Tongue (tissue), 2 donors: Measurements from ENCODE around the gene MTRR. TPM values are rescaled to one million over a fixed set of nuclear protein-coding genes. Genes with fewer than 3 reads are reported as not detected.
A peak's percentile ranks its signal among the peaks of the same experiment; 100 is the strongest.

Experiments used
- DNase-seq: peaks from one replicate; pipeline ENCODE4 v3.0.0-alpha.2; 2015
- total RNA-seq: library from RNA; depleted of rRNA; stranded (reverse); fragments of >200 nt; gene quantifications from one replicate; pipeline ENCODE4 v1.2.3, GENCODE V29; 2014

MTRR gene
- 39.1 TPM for total RNA-seq

DNA sequence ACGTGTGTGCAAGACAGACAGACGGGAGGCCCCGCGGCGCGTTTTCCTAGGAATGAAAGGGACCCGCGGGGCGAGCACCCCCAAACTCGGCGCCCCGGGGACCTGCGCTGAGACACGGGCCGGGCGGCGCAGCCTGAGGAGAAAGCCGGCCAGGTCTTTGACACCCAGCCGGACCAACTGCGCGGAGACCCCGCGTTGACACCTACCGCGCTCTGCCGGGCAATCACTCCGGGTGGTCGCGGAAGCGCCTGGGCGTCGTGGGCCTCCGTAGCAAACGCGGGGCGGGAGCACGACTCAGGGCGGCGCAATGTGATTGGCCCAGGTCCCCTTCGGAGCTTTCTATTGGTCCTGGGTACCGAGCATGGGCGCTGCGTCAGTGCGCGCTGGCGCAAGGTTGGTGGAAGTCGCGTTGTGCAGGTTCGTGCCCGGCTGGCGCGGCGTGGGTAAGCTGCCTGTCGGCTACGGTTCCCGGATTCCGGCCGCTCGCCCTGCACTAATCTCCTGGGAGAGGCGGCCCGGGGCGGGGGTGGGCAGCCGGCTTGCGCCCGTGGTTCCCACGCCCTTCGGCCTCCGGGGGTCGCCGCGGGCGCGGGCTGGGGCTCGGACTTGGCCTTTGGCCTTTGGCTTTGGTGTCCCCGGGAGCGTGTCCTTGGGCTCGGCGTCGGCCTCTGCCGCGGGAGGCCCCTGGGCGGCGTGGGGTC is at the start of gene MTRR, which contains the start of gene FASTKD3:
Gene MTRR, plus strand, starts transcription at position 376 of the 701 bp plus-strand sequence. CDS start 1,647 bp downstream, outside the sequence.
Gene FASTKD3, minus strand, starts transcription at position 259 of the 701 bp plus-strand sequence. CDS start 948 bp downstream, outside the sequence.
- peak; percentile 97 for DNase-seq

DNA sequence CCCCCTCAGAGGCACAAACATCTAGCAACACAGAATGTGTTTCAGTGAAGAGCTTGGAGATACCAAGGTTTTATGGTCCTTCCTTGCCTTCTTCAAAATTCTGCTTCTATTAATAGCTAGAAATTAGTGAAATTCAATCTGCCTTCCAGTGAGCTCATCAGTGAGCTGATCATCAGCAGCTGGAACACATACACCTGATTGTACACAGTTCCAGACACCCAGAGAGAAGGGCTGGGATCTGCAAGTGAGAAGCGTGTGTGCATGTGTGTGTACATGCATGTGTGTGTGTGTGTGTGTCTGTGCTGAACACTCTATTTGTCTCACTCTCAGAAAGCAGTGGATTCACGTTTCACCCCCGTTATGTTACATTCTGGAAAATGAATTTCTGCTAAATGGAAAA is 46.5 kb upstream of the MTRR start:
- no peak for DNase-seq

DNA sequence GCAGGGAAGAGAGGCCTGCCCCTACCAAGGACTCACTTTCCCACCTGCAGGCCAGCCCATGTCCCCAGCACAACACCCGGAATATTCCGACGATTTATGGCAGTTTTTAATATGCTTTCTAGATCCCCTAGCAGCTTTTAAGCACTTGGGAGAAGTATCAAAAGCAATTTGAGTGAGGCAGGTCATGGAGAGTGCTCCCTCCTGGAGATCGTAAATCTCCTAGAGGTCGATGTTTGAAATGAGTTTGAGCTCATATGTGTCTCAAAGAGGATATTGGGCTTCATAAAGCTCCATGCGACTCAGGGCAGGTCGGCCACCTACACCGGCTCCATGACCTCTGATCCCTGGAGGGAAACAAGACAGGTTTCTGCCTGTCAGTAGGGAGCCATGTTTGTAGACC is 45.4 kb upstream of the MTRR start:
- no peak for DNase-seq

DNA sequence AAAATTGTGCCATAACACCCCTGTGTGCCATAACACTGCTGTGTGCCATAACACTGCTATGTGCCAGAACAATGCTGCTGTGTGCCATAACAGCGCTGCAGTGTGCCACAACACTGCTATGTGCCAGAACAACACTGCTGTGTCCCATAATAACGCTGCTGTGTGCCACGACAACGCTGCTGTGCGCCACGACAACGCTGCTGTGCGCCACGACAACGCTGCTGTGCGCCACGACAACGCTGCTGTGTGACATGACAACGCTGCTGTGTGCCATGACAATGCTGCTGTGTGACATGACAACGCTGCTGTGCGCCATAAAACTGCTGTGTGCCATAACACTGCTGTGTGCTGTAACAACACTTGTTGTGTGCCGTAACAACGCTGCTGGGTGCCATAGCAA is 44.0 kb upstream of the MTRR start:
- DNase-seq: no peak

DNA sequence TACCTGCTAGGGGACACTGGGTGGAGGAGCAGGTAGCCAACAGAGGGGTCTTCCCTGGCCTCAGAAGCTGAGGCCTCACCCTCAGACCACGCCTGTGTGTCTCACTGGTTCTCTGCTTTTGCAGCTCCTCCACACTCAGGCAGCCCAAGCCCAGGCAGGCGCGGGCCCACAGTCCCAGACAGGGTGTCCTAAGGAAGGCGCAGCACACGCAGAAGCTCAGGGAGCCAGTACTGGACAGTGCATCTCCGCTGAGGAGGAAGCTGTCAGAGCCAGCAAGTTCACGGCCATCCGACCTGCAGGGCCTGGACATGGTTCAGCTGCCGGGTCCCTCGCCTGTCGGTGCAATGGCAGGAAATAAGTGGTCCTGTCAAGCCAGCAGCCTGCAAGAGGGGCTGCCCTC is 43.3 kb upstream of the MTRR start:
- no peak for DNase-seq

DNA sequence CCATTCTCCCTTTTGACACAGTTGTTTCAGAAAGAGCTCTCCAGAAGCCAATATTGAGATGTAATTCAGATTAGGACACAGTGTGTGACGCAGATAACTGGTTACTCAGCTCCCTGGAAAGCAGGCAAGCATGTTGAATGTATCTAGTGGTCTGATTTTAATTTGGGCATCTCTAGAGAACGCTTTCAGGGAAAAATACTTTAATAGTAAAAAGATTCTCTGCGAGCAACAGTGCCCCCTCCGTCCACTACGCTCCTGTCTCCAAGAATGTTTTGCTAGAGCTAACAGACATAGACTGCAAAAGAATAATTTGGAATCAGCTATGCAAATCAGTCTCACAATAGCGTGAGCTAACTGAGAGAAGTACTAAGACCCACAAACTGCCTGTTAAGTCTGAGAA is 41.3 kb upstream of the MTRR start:
- peak; percentile 34 for DNase-seq

DNA sequence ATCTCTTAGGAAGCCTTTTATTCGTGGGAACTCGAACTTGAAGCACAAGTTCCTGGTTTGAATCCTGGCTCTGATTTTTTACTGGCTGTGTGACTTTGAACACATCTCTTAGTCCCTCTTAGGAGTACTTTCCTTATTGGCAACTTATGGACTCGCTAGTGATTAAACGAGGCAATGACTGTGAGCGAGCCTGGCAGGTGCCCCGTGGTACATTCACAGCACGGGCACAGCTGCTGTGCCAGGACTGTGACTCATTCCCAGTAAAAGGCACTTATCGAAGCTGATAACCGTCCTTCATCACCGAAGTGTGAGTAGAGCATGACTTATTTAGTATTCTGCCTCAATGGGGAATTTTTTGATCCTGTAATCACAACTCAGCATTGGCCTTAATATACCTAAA is 40.7 kb upstream of the MTRR start:
- DNase-seq: peak; percentile 38

DNA sequence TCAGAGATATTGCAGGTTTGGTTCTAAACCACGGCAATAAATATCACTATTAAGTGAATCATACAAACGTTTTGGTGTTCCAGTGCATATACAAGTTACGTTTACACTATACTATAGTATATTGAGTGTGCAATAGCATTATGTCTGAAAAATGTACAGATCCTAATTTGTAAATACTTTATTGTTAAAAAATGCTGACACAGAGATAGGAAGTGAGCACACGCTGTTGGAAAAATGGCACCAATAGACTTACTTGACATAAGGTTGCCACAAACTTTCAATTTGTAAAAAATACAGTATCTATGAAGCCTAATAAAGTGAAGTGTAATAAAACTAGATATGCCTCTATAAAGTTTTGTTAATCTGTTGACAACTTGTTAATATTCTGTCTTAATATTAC is 34.0 kb upstream of the MTRR start:
- no peak for DNase-seq

DNA sequence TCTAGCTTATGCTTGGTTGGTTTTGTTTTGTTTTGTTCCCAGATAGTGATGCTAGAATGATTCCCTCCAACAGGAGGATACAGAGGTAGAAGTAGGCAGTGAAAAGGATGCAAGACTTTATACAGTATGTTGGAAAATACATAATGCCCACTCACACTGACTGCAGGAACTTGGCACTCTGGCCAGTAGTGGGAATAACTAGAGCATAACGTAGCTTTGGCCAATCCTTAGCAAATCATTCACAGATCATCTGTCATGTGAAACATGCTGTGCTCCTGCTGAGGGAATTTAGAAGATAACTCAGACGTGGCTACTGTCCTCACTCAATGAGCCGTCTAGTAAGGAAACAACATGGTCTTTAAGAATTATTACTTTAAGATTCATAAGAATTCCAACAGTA is 31.5 kb upstream of the MTRR start:
- DNase-seq: no peak

DNA sequence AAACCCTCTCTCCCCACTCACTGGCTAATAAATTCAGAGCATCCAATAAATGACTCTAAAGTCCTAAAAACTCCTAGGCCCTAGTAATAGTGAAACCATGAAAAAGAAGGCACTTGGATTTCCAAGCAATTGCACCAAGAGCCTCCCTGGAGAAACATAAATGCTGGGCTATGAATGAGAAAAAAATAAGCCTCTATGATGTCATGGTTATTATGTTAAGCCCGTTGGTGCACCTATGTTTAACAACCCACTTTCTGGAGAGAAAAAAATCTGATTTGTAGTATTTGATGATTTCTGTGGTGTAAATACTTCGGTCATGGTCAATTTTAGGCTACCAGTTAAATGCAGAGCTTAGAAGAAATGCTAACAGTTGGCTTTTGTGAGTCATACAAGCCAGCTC is 26.4 kb upstream of the MTRR start:
- no peak for DNase-seq

DNA sequence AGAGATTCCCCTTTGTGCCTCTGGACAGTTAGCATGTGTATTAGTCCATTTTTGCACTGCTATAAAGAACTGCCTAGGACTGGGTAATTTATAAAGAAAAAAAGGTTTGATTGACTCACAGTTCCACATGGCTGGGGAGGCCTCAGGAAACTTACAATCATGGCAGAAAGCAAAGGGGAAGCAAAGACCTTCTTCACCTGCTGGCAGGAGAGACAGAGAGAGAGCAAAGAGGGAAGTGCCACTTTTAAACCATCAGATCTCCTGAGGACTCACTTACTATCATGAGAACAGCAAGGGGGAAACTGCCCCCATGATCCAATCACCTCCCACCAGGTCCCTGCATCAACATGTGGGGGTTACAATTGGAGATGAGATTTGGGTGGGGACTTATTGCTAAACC is 24.0 kb upstream of the MTRR start:
- no peak for DNase-seq

DNA sequence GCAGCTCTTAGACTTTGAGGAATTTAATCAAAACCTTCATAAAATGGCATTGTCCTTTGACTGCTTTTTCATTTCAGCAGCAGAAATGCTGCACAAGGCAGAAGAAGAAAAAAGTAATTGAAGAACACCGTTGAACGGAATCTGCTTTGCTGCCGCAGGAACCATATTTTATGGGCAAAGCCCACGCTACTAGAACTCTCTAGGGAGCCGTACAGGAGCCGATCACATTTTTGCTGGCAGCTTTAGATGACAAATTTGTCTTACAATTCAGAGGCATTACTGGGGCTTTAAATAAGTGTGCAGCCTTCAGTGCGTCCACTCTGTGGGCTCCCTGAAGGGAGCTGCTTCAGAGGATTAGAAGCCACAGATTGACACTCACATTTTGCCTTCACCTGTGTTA is 23.4 kb upstream of the MTRR start:
- DNase-seq: no peak

DNA sequence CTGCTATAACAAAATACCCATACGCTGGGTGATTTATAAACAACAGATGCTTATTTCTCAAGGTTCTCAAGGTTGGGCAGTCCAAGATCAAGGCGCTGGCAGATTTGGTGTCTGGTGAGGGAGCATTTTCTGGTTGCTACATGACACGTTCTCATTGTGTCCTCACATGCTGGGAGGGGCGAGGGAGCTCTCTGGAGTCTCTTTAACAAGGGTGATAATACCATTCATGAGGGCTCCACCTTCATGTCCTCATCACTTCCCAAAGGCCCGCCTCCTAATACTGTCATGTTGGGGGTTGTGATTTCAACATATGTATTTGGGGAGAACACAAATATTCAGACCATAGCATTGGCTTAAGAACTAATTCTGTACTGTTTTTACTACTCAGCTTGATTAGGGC is 22.6 kb upstream of the MTRR start:
- no peak for DNase-seq

DNA sequence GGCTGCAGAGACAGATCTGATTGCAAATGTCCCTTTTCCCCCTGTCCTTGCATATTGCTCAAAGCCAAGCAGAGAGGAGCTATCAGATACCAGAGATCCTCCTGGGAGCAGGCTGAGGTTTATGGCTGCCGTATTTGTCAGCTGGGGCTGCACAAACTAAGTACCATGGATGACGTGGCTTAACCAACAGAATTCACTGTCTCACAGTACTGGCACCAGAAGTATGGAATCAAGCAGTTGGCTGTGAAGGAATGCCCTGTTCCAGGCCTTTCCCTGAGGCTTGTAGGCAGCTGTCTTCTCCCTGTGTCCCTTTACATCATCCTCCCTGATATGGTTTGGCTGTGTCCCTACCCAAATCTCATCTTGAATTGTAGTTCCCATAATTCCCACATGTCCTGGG is 20.7 kb upstream of the MTRR start:
- DNase-seq: peak; percentile 54

DNA sequence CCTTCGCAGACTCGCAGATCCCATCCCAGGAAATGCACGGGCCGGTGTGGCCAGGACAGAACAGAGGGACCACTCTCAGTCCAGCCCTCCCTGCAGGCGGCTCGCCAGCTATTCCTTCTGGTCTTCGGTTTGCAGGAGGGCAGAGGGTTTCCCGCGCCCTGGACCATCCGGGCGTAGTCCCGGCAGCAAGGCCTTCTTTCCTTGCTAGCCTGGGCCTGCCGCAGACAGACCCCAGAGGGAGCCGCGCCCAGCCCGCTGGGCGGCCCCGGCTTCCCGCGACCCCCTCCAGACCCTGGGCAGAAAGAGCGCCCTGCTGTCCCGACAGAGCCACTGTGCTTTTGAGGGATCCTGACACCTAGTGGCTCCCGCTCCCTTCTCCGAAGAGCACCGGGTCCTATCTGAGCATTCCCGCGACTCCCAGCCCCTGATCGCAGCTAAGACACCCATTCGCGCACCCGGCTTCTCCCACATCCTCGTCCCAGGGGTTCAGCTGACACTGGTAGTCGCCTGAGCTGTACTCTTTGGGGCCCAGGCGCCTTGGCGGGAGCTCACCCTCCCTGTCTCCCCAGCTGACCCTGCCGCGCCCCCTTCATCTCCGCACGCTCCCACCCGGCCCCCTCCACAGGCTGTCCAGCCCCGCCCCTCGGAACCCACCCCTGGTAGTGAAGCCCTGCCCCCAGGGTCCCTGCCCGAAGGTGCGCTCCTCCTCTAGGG is 19.1 kb upstream of the MTRR start:
- peak; percentile 47 for DNase-seq

DNA sequence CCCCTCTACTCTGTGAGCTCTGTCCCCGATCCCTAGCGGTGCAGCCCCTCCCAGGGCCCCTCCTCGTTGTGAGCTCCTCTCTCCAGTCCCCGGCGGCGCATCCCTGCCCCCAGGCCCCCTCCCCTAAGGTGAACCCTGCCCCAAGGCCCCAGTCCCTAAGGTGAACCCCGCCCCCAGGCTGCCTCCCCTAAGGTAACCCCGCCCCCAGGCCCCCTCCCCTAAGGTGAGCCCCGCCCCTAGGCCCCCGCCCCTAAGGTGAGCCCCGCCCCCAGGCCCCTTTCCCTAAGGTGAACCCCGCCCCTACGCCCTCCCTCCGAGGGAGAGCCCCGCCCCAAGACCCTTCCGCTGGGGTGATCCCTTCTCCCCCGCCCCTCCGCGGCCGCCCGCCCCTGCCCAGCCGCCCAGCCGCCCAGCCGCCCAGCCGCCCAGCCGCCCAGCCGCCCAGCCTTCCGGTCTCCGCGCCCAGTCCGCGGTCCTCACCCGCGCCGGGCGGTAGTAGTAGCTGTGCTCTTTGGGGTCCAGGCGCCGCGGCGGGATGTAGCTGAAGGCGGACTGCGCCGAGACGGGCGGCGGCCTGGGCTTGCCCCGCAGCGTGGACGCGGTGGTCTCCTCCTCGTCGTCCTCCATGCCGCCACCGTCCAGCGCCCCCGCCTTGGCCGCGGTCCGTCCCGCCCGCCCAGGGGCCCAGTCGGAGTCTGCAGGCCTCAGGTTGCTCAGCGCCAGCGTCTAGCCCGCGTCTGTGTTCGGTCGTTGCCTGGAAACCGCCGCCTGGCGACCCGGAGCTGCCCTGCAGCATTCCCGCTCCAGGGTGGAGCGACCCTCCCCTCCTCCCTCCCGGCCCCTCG is 18.3 kb upstream of the MTRR start, which contains the start of gene CFAP90:
Gene CFAP90, minus strand, starts transcription at position 739 of the 845 bp plus-strand sequence. Its CDS starts 112 bp downstream, at position 627.
- peak; percentile 83 for DNase-seq

DNA sequence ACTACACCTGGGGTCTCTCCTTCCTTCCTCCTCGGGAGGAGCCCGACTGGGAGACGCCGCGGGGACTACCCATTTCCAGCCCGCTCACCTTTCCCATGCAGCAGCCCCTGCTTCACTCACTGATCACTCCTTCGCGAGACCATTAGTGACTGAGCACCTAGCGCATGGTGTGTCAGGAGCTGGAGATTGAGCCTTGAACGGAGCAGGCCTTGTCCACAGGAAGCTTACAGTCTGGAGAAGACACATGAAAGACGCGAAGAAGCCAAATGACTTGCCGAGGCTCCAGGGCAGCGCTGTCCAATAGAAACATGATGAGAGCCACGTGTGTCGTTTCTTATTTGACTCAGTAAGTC is 17.7 kb upstream of the MTRR start:
- DNase-seq: no peak

DNA sequence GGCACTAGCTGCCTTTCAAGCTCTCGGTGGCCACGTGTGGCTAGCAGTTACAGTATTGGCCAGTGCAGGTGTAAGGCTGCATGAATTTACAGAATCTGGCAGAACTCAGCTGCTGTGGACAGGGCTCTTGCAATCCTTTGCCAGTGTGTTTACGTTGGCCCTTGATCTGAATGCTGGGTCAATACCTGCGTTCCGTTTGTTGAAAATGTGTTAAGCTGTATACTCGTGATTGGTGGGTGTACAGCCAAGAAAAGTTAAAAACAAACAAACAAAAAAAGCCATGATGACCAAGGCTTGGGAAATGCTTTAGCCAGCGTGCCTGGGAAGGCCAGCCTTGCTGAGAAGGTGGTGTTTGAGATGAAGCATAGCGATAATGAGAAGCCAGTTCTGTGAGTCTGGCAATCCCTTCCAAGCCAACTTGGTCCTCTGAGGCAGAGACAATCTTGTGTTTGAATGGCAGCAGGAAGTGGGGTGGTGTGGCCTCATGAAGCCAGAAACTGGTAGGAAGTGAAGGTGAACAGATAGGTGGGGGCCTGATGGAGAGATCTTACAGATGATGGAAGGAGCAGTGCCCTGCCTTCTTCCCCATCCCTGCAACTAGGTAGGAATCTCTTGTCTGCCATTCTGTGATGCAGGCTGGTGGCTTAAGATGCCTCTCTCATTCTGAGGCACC is 17.2 kb upstream of the MTRR start:
- DNase-seq: no peak

DNA sequence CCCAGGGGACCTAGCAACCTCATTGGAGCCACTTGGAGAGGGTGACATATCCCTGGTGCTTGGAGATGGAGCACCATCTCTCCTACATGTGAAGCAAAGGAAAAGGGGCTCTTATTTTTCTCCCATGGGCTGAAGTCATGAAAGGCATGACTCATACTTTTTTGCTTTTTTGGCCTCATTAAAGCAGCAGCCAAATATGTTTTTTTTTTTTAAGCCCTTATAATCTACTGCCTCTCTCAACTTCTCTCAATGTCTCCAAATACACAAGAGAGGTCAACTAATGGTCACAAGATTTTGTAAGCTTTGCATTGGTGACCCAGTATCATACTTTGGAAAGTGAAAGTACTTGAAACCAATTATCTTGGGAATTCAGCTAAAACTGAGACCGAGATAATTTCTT is 16.4 kb upstream of the MTRR start:
- no peak for DNase-seq

DNA sequence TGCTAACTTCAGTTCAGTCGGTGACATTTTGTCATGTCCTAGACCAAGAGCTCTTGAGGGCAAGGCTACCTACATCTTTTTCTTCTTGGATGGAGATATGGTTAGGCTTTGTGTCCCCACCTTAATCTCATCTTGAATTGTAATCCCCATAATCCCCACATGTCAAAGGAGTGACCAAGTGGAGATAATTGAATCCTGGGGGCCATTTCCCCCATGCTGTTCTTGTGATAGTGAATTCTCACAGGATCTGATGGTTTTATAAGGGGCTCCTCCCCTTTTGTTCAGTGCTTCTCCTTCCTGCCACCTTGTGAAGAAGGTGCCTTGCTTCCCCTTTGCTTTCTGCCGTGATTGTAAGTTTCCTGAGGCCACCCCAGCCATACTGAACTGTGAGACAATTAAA is 16.0 kb upstream of the MTRR start:
- DNase-seq: no peak

DNA sequence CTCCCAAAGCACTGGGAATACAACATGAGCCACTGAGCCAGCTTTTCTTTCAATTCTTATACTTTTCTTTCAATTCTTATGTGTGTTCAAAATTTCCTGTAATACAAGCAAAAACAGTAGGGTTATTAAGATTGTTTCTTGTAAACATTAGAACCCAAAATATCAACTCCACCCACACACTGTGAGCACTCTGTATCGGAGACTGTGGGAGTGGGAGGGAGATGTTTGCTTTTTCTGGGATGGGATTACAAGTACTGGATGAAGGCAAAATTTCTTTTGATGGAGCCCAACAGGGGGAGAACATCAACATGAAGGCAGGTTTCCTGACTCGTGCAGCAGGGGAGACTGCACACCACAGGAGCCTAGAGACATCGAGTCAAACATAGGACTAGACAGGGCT is 13.3 kb upstream of the MTRR start:
- DNase-seq: no peak

DNA sequence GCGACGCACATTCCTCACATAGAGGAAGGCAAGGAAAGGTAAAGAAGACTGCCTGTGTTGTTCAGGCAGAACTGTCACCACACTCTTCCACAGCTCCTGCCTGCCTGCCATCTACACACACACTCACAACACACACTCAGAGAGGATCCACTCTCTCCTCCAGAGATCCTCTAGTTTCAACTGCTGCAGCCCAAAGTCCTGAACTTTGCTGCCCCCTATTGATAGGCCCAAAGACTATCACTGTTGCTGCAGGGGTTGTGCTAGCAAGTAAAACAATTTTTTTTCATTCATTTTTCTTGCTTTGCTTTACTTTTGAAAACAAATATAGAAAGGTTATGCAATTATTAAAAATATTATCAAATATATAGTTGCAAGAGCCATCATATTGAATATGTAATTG is 12.1 kb upstream of the MTRR start:
- DNase-seq: peak; percentile 53
